ENCODE measurements around the gene HELZ.
"Not testable (repeated sequence)": the region's sequence is repeated elsewhere in the genome, so short reads cannot be mapped to it uniquely, and the experiment has no call there.

The HELZ gene

DNA sequence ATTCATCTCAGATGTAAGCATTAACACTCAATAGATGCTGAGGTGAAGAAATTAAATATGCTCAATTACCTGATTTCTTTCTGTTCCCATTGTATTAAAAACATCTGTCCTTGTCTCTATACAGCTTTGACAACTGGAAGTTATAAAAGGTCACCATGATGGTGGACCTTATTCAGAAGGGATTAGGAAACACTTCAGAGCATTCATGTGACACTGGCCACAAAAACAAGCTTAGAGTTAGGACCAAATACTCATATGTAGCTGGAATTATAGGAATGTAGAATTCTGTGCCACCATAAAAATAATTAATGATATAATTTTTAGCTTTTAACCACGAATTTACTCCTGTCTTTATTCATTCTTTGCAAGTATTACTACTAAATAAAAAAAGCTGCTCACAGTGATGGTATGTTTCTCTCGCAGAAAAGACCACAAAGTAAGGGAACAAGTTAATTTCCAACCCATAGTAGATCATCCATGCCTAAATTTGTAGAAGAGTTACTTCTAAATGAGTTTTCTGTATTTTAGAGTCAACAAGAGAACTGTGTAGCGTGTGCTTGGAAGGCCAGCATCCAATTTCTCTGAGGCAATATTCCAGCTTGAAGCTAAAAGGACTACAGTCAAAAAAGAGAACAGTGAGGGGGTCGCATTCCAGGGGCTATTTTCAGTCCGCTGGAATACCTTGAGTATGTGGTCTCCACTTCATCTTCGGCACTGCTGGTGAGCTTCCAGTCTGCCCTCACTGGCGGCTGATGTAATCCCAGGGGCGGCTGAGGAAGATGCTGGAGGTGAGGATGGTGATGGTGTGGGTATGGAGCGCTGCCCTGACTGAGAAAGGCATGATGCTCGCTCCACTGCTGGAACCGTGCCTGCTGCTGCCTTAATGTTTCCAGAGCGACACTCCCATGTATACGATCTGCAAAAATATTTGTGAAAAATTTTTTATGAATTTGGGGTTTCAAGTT, 136.9 kb downstream of the HELZ start:
- no peak overlapping the region for H3K27ac ChIP-seq (ENCODE audit: low read depth, low read length, poor library complexity, severe bottlenecking)
- peaks cover 85% of the 10 kb centered on the region for H3K36me3 ChIP-seq (ENCODE audit: insufficient read depth, low read length)
- H3K9me3 ChIP-seq (ENCODE audit: low read length): no peaks in the 10 kb centered on the region

DNA sequence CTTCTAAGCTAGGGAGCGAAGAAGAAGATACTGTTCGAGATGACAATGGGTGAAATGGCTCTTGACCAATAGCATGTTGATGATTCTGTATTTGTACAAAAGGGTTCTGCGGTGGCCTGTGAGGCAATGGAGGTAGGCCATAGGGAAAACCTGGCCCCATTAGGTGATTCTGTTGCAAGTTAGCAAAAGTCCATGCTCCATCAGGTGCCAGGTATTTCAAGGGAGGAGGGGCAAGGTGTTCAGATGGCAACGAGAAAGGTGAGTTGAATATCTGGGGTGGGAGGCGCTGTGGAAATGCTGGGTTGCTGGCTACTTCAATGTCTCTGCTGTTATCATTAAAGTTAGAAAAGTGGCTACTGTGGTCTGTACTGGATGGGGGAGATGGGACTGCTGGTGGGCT, 137.8 kb downstream of the HELZ start:
- no peaks in the 10 kb centered on the region for H3K4me1 ChIP-seq (ENCODE audit: insufficient read depth, low read length, severe bottlenecking)
- H3K36me3 ChIP-seq (ENCODE audit: insufficient read depth, low read length): peaks cover 80% of the 10 kb centered on the region
- no peaks in the 10 kb centered on the region for H4K20me1 ChIP-seq (ENCODE audit: insufficient read depth, low read length)

More for the DNA sequence above, 136.9 kb downstream of the HELZ start:
- Histone ChIP-seq H3K79me2 (ENCODE audit: insufficient read depth, low read length) (no peaks in the 10 kb centered on the region), H3K4me3 (ENCODE audit: low read depth, low read length, poor library complexity, severe bottlenecking) (no peak overlapping the region), H3K4me2 (ENCODE audit: low read length) (no peak overlapping the region), H3K27me3 (ENCODE audit: insufficient read depth, low read length) (no peaks in the 10 kb centered on the region), H2AFZ (ENCODE audit: low read length) (no peak overlapping the region), H3K4me1 (ENCODE audit: insufficient read depth, low read length, severe bottlenecking) (no peaks in the 10 kb centered on the region), H3K9ac (ENCODE audit: low read length) (no peak overlapping the region), H4K20me1 (ENCODE audit: insufficient read depth, low read length) (no peaks in the 10 kb centered on the region), H3K9me2 (ENCODE audit: low read depth, low read length) (no peaks in the 10 kb centered on the region), H3F3A (ENCODE audit: insufficient read depth, low read length) (no peaks in the 10 kb centered on the region)
- TF ChIP-seq, protein P1, sequence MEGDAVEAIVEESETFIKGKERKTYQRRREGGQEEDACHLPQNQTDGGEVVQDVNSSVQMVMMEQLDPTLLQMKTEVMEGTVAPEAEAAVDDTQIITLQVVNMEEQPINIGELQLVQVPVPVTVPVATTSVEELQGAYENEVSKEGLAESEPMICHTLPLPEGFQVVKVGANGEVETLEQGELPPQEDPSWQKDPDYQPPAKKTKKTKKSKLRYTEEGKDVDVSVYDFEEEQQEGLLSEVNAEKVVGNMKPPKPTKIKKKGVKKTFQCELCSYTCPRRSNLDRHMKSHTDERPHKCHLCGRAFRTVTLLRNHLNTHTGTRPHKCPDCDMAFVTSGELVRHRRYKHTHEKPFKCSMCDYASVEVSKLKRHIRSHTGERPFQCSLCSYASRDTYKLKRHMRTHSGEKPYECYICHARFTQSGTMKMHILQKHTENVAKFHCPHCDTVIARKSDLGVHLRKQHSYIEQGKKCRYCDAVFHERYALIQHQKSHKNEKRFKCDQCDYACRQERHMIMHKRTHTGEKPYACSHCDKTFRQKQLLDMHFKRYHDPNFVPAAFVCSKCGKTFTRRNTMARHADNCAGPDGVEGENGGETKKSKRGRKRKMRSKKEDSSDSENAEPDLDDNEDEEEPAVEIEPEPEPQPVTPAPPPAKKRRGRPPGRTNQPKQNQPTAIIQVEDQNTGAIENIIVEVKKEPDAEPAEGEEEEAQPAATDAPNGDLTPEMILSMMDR (IDR thresholded peaks at IDR 0.05; ENCODE audit: low read length): no peak
- TF ChIP-seq EZH2 (IDR thresholded peaks at IDR 0.05; ENCODE audit: borderline replicate concordance, low read length): no peak

GRCh38 chr17:67105213-67105612, 139.8 kb downstream of the HELZ start:
- Histone ChIP-seq H3K9me3 (ENCODE audit: low read length) (no peaks in the 10 kb centered on the region), H3K4me3 (ENCODE audit: low read depth, low read length, poor library complexity, severe bottlenecking) (no peak overlapping the region), H3K36me3 (ENCODE audit: insufficient read depth, low read length) (peaks cover 61% of the 10 kb centered on the region), H3K4me2 (ENCODE audit: low read length) (no peak overlapping the region), H3K9ac (ENCODE audit: low read length) (no peak overlapping the region), H3K27me3 (ENCODE audit: insufficient read depth, low read length) (no peaks in the 10 kb centered on the region), H3K4me1 (ENCODE audit: insufficient read depth, low read length, severe bottlenecking) (no peaks in the 10 kb centered on the region), H3F3A (ENCODE audit: insufficient read depth, low read length) (no peaks in the 10 kb centered on the region), H3K9me2 (ENCODE audit: low read depth, low read length) (no peaks in the 10 kb centered on the region), H4K20me1 (ENCODE audit: insufficient read depth, low read length) (no peaks in the 10 kb centered on the region), H3K27ac (ENCODE audit: low read depth, low read length, poor library complexity, severe bottlenecking) (no peak overlapping the region), H2AFZ (ENCODE audit: low read length) (no peak overlapping the region), H3K79me2 (ENCODE audit: insufficient read depth, low read length) (no peaks in the 10 kb centered on the region)
- TF ChIP-seq, protein P1 (IDR thresholded peaks at IDR 0.05; ENCODE audit: low read length): no peak
- no peak for TF ChIP-seq EZH2 (IDR thresholded peaks at IDR 0.05; ENCODE audit: borderline replicate concordance, low read length)

More for the DNA sequence above, 137.8 kb downstream of the HELZ start:
- Histone ChIP-seq H3K9ac (ENCODE audit: low read length) (no peak overlapping the region), H3F3A (ENCODE audit: insufficient read depth, low read length) (no peaks in the 10 kb centered on the region), H3K9me3 (ENCODE audit: low read length) (no peaks in the 10 kb centered on the region), H3K27ac (ENCODE audit: low read depth, low read length, poor library complexity, severe bottlenecking) (no peak overlapping the region), H3K9me2 (ENCODE audit: low read depth, low read length) (no peaks in the 10 kb centered on the region), H2AFZ (ENCODE audit: low read length) (no peak overlapping the region), H3K4me2 (ENCODE audit: low read length) (no peak overlapping the region), H3K27me3 (ENCODE audit: insufficient read depth, low read length) (no peaks in the 10 kb centered on the region), H3K4me3 (ENCODE audit: low read depth, low read length, poor library complexity, severe bottlenecking) (no peak overlapping the region), H3K79me2 (ENCODE audit: insufficient read depth, low read length) (no peaks in the 10 kb centered on the region)
- TF ChIP-seq, protein P1 (IDR thresholded peaks at IDR 0.05; ENCODE audit: low read length): no peak
- no peak for TF ChIP-seq EZH2 (IDR thresholded peaks at IDR 0.05; ENCODE audit: borderline replicate concordance, low read length)

DNA sequence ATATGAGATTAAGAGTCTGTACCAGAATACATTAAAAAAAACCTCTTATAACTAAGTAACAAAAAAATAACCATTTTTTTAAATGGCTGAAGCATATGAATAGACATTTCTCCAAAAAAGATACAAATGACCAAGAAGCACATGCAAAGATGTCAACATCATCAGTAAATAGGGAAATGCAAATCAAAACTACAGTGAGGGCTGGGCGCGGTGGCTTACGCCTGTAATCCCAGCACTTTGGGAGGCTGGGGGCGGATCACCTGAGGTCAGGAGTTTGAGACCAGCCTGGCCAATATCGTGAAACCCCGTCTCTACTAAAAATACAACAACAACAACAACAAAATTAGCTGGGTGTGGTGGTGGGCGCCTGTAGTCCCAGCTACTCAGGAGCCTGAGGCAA, 140.4 kb downstream of the HELZ start:
- not testable (repeated sequence) for H3F3A ChIP-seq (ENCODE audit: insufficient read depth, low read length); H2AFZ ChIP-seq (ENCODE audit: low read length); H3K4me1 ChIP-seq (ENCODE audit: insufficient read depth, low read length, severe bottlenecking); H3K27ac ChIP-seq (ENCODE audit: low read depth, low read length, poor library complexity, severe bottlenecking); H4K20me1 ChIP-seq (ENCODE audit: insufficient read depth, low read length); H3K4me2 ChIP-seq (ENCODE audit: low read length); H3K79me2 ChIP-seq (ENCODE audit: insufficient read depth, low read length); H3K27me3 ChIP-seq (ENCODE audit: insufficient read depth, low read length); H3K4me3 ChIP-seq (ENCODE audit: low read depth, low read length, poor library complexity, severe bottlenecking); H3K9ac ChIP-seq (ENCODE audit: low read length); H3K9me2 ChIP-seq (ENCODE audit: low read depth, low read length); H3K9me3 ChIP-seq (ENCODE audit: low read length)
- peaks cover 61% of the 10 kb centered on the region for H3K36me3 ChIP-seq (ENCODE audit: insufficient read depth, low read length)

Measured in OCI-LY1 (cell line).